K562 (cell line): ENCODE measurements around the gene GCHFR. TPM values are rescaled to one million over a fixed set of nuclear protein-coding genes. Genes with fewer than 3 reads are reported as not detected.

Experiments used
- ATAC-seq: fragments of 200-7000 bp; cut with Tn5 transposase; 3 replicates; pipeline ENCODE4 v1.9.1; 2020; ENCODE audit warnings: moderate library complexity
- BruUV-seq: library from RNA; stranded (reverse); fragments of 400-500 nt; replicated peaks from 2 replicates; lab custom pipeline; 2021; lab: Mats Ljungman, UMichigan
- CTCF ChIA-PET: fragments of 300-600 bp; formaldehyde crosslinking; extraction: SDS; loops from one replicate; lab custom pipeline; 2021; ENCODE audit warnings: low intra/inter-chr PET ratio; lab: Yijun Ruan, JAX
- POLR2A ChIA-PET: fragments of 300-600, 350-650 bp; sonication (Branson Sonifier 250); formaldehyde crosslinking; extraction: SDS; loops from one replicate; lab custom pipeline; 2021; ENCODE audit warnings: antibody characterized with exemption, inconsistent platforms; lab: Yijun Ruan, JAX
- DNase-seq, 4 experiments: peaks; one replicate each; pipeline versions ENCODE4 v3.0.0 to v3.0.0-alpha.2; 2011 to 2018; ENCODE audit warnings: low spot score in 3 of 4, mixed read lengths in 3 of 4; ENCODE audit errors: extremely low read depth in 1 of 4
- FAIRE-seq: peaks from 2 replicates; lab custom pipeline; 2011; peaks lifted over from hg19 to GRCh38; lab: Jason Lieb, UNC
- H2AFZ ChIP-seq: 2 replicates; pipeline ENCODE4 v1.6.0; 2011; ENCODE audit warnings: low read depth, low read length, control low read depth, inconsistent platforms
- H3K27ac ChIP-seq: fragments of 200-600 bp; 3 replicates; pipeline ENCODE4 v1.8.0; 2011; ENCODE audit warnings: low read depth, mild to moderate bottlenecking, control low read depth, inconsistent platforms, low read length, moderate library complexity, mixed read lengths; ENCODE audit errors: extremely low read depth
- H3K27me3 ChIP-seq, 2 experiments: fragments of 300-600 bp in 1 of 2; 2 replicates in 1 of 2; 3 replicates in 1 of 2; pipeline versions ENCODE4 v1.6.0 to v1.8.0; 2011; ENCODE audit warnings: inconsistent platforms in 2 of 2, low read length in 2 of 2, mild to moderate bottlenecking in 1 of 2, mixed read lengths in 1 of 2, moderate library complexity in 1 of 2; ENCODE audit not compliant: control insufficient read depth in 2 of 2, insufficient read depth in 2 of 2
- H3K36me3 ChIP-seq: fragments of 300-600 bp; 3 replicates; pipeline ENCODE4 v1.8.0; 2011; ENCODE audit warnings: mild to moderate bottlenecking, low read length, inconsistent platforms; ENCODE audit not compliant: control insufficient read depth, insufficient read depth
- H3K4me1 ChIP-seq, 2 experiments: fragments of 200-600 bp in 1 of 2; replicated peaks in 1 of 2; 2 replicates in 1 of 2; 3 replicates in 1 of 2; pipeline versions ENCODE4 v1.5.1 to v1.8.0; 2011; ENCODE audit warnings: inconsistent platforms in 2 of 2, low read length in 2 of 2, mild to moderate bottlenecking in 1 of 2, mixed read lengths in 1 of 2, moderate library complexity in 1 of 2; ENCODE audit not compliant: control insufficient read depth in 2 of 2, insufficient read depth in 2 of 2
- H3K4me2 ChIP-seq: 2 replicates; pipeline ENCODE4 v1.6.1; 2011; ENCODE audit warnings: low read length, control low read depth, inconsistent platforms, mixed read lengths; ENCODE audit not compliant: insufficient read depth
- H3K4me3 ChIP-seq: fragments of 200-600 bp; sonication (generic), shearing (Covaris generic); 2 replicates; pipeline ENCODE4 v1.5.1; 2016; ENCODE audit warnings: control low read depth, inconsistent platforms
- H3K79me2 ChIP-seq: fragments of 200-600 bp; 3 replicates; pipeline ENCODE4 v1.8.0; 2011; ENCODE audit warnings: low read length, inconsistent platforms; ENCODE audit not compliant: control insufficient read depth, insufficient read depth
- H3K9ac ChIP-seq, 2 experiments: 2 replicates each; pipeline versions ENCODE4 v1.6.0 to v1.6.1; 2011; ENCODE audit warnings: low read depth in 2 of 2, low read length in 2 of 2, control low read depth in 1 of 2, inconsistent platforms in 1 of 2, mild to moderate bottlenecking in 1 of 2, mixed read lengths in 1 of 2; ENCODE audit not compliant: insufficient read depth in 1 of 2
- H3K9me1 ChIP-seq: one replicate; pipeline ENCODE4 v1.6.0; 2011; ENCODE audit warnings: inconsistent platforms, mild to moderate bottlenecking, low read length, moderate library complexity; ENCODE audit not compliant: control insufficient read depth, insufficient read depth
- H3K9me3 ChIP-seq: replicated peaks from 2 replicates; pipeline ENCODE4 v1.5.1; 2011; ENCODE audit warnings: low read depth, low read length, inconsistent platforms; ENCODE audit not compliant: control insufficient read depth, insufficient read depth
- H4K20me1 ChIP-seq: replicated peaks from 2 replicates; pipeline ENCODE4 v1.6.1; 2011; ENCODE audit warnings: low read length, inconsistent platforms, mixed read lengths; ENCODE audit not compliant: control insufficient read depth, insufficient read depth
- ARNT ChIP-seq, 2 experiments: fragments of 450-650 bp; IDR thresholded peaks; 2 replicates each; pipeline ENCODE4 v1.6.1; 2016; ENCODE audit warnings: mild to moderate bottlenecking in 1 of 2
- BRCA1 ChIP-seq, 2 experiments: fragments of 450-650 bp in 1 of 2; sonication (generic) in 1 of 2; formaldehyde crosslinking in 1 of 2; IDR thresholded peaks; 2 replicates each; pipeline versions ENCODE4 v1.5.0 to v1.6.1; 2017 to 2020; ENCODE audit warnings: mild to moderate bottlenecking in 1 of 2, missing genetic modification reagents in 1 of 2
- FOXA3 ChIP-seq, 2 experiments: fragments of 450-650 bp in 1 of 2; sonication (generic) in 1 of 2; formaldehyde crosslinking; IDR thresholded peaks in 1 of 2; conservative IDR thresholded peaks in 1 of 2; 2 replicates each; pipeline versions ENCODE4 v1.4.0 to v1.8.0; 2020 to 2022; ENCODE audit warnings: mild to moderate bottlenecking in 2 of 2, missing genetic modification reagents in 1 of 2
- FOXK1 ChIP-seq: sonication (generic); formaldehyde crosslinking; IDR thresholded peaks from 2 replicates; pipeline ENCODE4 v1.8.0; 2022; ENCODE audit warnings: missing genetic modification reagents, mild to moderate bottlenecking, borderline replicate concordance
- RB1 ChIP-seq: fragments of 450-650 bp; IDR thresholded peaks from 2 replicates; pipeline ENCODE4 v1.6.1; 2017; ENCODE audit warnings: low read depth, mild to moderate bottlenecking
- RUNX1 ChIP-seq: sonication (generic); IDR thresholded peaks from 2 replicates; pipeline ENCODE4 v1.6.1; 2016; ENCODE audit warnings: antibody characterized with exemption, low read depth
- TAF1 ChIP-seq: IDR thresholded peaks from 2 replicates; pipeline ENCODE4 v1.6.1; 2011; ENCODE audit warnings: mild to moderate bottlenecking, low read length, moderate library complexity; ENCODE audit not compliant: insufficient read depth, control insufficient read depth, severe bottlenecking; ENCODE audit errors: extremely low read depth
- THRA ChIP-seq: fragments of 450-650 bp; IDR thresholded peaks from 2 replicates; pipeline ENCODE4 v1.6.1; 2017; ENCODE audit warnings: mild to moderate bottlenecking, moderate library complexity
- THRAP3 ChIP-seq: fragments of 450-650 bp; IDR thresholded peaks from 2 replicates; pipeline ENCODE4 v1.6.1; 2016; ENCODE audit warnings: mild to moderate bottlenecking, inconsistent platforms, borderline replicate concordance
- ZBTB12 ChIP-seq: fragments of 250-450 bp; sonication (Bioruptor Pico); IDR thresholded peaks from 2 replicates; pipeline ENCODE4 v1.4.0; 2020
- ZEB2 ChIP-seq: fragments of 450-650 bp; IDR thresholded peaks from 2 replicates; pipeline ENCODE4 v1.6.1; 2016
- ZFP91 ChIP-seq: sonication (generic); formaldehyde crosslinking; IDR thresholded peaks from 2 replicates; pipeline ENCODE4 v1.8.0; 2022; ENCODE audit warnings: mild to moderate bottlenecking, missing genetic modification reagents
- WGBS: fragments of 100-300 bp; shearing (Covaris generic); methylation state at CpG from one replicate; pipeline ENCODE4 v1.1.6; 2016; ENCODE audit warnings: low coverage, mixed read lengths; ENCODE audit not compliant: insufficient coverage; ENCODE audit errors: missing lambda C conversion rate; 5-methylcytosine and 5-hydroxymethylcytosine counted together
- in situ Hi-C: fragments of 300-500 bp; cut with MboI; formaldehyde crosslinking; loops from 4 replicates; pipeline ENCODE4 v1.15.0; 2018; ENCODE audit warnings: inconsistent platforms, mixed read lengths
- intact Hi-C: fragments of 100-400 bp; cut with micrococcal nuclease; formaldehyde crosslinking; loops from 2 replicates; pipeline ENCODE4 v1.14.2; 2022
- polyA plus RNA-seq, 8 experiments: library from polyadenylated mRNA; depleted of rRNA in 4 of 8; stranded (reverse) in 5 of 8; unstranded in 3 of 8; fragments of >200 nt; fragmentation: Nextera tagmentation in 2 of 8; fragmentation: Illumina TruSeq in 1 of 8; extraction: Ambion mirVana in 2 of 8; extraction: Trizol in 1 of 8; gene quantifications; 2 replicates each; pipeline versions ENCODE4 v1.2.1 to v1.2.3, GENCODE V29; 2011 to 2014; ENCODE audit warnings: inconsistent platforms in 1 of 8, missing spikeins in 1 of 8
- total RNA-seq, 7 experiments: library from RNA; depleted of rRNA in 6 of 7; stranded (reverse); fragments of >200 nt in 6 of 7; fragmentation: Illumina TruSeq in 2 of 7; extraction: Trizol in 2 of 7; gene quantifications; 2 replicates each; pipeline versions ENCODE4 v1.2.1 to v1.2.3, GENCODE V29; 2011 to 2021; ENCODE audit warnings: low replicate concordance in 1 of 7
- TF ChIP-seq, protein P1 (sequence below): sonication (generic); formaldehyde crosslinking; IDR thresholded peaks from 2 replicates; pipeline ENCODE4 v1.4.0; 2020; ENCODE audit warnings: mild to moderate bottlenecking, missing genetic modification reagents
- TF ChIP-seq, protein P2 (sequence below): fragments of 450-650 bp; IDR thresholded peaks from 2 replicates; pipeline ENCODE4 v1.6.1; 2016; ENCODE audit warnings: missing biosample characterization, missing genetic modification characterization

The GCHFR gene
- total and polyA plus RNA-seq, 9 of the 15 experiments (the other 6 are each of a cell fraction or from before 2014, with no cell fraction given) = 8.7 to 83.5 (median 20.8) TPM

- no peak overlapping the region for H3K4me2 ChIP-seq
- ATAC-seq = no peak
- H3K27ac ChIP-seq = no peak overlapping the region
- H3K9me3 ChIP-seq = no peaks in the 10 kb centered on the region
- 60% methylated on average over 2 of the region's 2 CpGs for WGBS
- no peaks in the 10 kb centered on the region for H3K27me3 ChIP-seq
- intact Hi-C loops (no loop called here), in situ Hi-C loops (no loop called here)
- ChIA-PET POLR2A (interaction anchor here (1.1 to 1.3 kb wide), 2 partner anchors 10 to 11 kb away, joined by 3 to 5 read pairs; no protein-coding TSS in a partner anchor), CTCF (no interaction called here)
- BruUV-seq = no TSS peak
- H3K79me2 ChIP-seq = peaks cover 9% of the 10 kb centered on the region
- no peak overlapping the region for H2AFZ ChIP-seq
- H3K9ac ChIP-seq = no peak overlapping the region
- FAIRE-seq = no peak
- DNase-seq = no peak
- no peaks in the 10 kb centered on the region for H4K20me1 ChIP-seq
- H3K36me3 ChIP-seq = peaks cover 16% of the 10 kb centered on the region; the same call in 2 of the 3 replicates
- TF ChIP-seq FOXK1 (CRISPR knock-in tag) (no peak), FOXA3 (CRISPR knock-in tag; conservative IDR thresholded peaks at IDR 0.05 in 1 of 2, IDR thresholded peaks at IDR 0.05 in 1 of 2) (no peak), RB1 (no peak), RUNX1 (no peak), ZFP91 (CRISPR knock-in tag) (no peak), TAF1 (no peak), ZBTB12 (CRISPR knock-in tag) (no peak), BRCA1 (IDR thresholded peaks at IDR 0.05) (no peak), BRCA1 (CRISPR knock-in tag; IDR thresholded peaks at IDR 0.05) (no peak), ZEB2 (no peak), THRA (no peak), THRAP3 (no peak), ARNT (IDR thresholded peaks at IDR 0.05) (no peak)
- TF ChIP-seq, protein P1, sequence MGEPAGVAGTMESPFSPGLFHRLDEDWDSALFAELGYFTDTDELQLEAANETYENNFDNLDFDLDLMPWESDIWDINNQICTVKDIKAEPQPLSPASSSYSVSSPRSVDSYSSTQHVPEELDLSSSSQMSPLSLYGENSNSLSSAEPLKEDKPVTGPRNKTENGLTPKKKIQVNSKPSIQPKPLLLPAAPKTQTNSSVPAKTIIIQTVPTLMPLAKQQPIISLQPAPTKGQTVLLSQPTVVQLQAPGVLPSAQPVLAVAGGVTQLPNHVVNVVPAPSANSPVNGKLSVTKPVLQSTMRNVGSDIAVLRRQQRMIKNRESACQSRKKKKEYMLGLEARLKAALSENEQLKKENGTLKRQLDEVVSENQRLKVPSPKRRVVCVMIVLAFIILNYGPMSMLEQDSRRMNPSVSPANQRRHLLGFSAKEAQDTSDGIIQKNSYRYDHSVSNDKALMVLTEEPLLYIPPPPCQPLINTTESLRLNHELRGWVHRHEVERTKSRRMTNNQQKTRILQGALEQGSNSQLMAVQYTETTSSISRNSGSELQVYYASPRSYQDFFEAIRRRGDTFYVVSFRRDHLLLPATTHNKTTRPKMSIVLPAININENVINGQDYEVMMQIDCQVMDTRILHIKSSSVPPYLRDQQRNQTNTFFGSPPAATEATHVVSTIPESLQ (CRISPR knock-in tag) = no peak
- TF ChIP-seq, protein P2, sequence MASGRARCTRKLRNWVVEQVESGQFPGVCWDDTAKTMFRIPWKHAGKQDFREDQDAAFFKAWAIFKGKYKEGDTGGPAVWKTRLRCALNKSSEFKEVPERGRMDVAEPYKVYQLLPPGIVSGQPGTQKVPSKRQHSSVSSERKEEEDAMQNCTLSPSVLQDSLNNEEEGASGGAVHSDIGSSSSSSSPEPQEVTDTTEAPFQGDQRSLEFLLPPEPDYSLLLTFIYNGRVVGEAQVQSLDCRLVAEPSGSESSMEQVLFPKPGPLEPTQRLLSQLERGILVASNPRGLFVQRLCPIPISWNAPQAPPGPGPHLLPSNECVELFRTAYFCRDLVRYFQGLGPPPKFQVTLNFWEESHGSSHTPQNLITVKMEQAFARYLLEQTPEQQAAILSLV (tag) = no peak
- H3K4me1 ChIP-seq = peaks cover 0 to 6% of the 10 kb centered on the region in 2 experiments; a peak in 3 of 5 replicates
- no peaks in the 10 kb centered on the region for H3K9me1 ChIP-seq
- H3K4me3 ChIP-seq = no peak overlapping the region
Measured at GRCh38 chr15:40796041-40796440, 32.2 kb downstream of the GCHFR start.
